DMS114 treated with DMSO at 0.1 percent for 48 hours (cell line): ENCODE data around the gene MSL1.

Experiments
- DNase-seq: peaks from one replicate; lab custom pipeline; 2025; ENCODE audit not compliant: unreplicated experiment; lab: John Stamatoyannopoulos, UW

Gene MSL1

DNA sequence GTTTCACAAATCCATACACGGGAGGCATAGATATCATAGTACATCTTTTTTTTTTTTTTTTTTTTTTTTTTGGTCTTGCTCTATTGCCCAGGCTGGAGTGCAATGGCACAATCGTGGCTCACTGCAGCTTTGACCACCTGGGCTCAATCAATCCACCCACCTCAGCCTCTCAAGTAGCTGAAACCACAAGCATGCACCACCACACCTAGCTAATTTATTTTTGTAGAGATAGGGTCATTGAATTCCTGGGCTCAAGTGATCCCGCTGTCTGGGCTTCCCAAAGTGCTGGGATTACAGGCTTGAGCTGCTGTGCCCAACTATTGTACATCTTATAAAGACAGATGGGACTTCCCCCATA lies 52.0 kb downstream of the MSL1 start:
- DNase-seq: no peak

DNA sequence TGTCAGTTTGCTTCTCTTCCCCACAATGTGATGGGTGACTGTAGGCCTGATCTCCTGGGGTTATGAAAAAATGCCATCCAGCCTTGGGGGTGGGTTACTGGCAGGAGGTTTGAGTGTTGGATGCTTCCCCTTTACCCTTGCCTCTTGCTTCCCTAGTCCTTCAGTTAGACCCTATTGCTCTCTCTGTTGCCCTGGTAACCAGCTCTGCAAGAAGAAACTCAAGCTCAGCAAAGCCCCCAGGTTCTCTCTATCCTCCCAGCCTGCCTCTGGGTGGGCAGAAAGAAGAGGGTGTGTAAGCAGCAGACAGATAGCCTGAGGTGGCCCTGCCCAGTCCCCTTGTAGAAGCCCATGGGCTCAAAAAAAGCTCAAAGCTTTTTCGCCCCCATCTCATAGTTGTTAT lies 52.7 kb downstream of the MSL1 start:
- DNase-seq: no peak

DNA sequence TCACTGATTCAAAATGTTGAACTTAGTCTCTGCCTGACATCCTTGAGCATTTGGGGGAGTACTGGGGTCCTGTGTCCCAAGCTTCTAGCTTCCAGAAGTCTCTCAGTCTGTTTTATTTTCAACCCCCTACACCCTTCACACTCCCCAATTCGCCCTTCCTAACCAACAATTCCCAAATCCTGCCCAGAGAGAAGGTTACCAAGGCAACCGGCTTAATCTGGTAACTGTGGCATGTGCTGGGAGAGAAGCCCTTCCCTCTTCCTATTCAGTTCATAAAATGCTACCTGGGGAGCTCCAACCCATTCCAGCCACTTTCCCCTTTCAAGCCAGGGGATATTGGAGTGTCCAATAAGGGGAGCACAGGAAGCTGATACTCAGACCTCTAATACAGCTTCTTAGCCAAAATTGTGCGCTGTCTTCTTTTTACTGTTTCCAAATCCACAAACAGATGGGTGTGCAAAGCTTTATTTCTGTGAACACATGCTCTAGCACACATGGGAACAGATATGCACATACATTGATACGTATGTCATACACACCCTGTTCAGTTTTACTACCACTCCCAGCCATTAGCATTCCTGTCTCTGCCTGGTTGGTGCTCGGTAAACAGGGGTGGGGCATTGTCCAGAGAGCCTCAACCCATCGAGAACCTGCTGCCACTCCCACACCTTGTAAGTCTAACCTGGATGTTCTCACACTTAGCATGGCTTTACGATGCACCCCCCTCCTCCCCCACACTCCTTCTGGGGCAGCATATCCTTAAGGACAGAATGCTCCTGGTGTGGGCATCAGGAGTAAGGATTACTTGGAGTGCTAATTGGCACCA lies 54.4 kb downstream of the MSL1 start:
- DNase-seq: no peak

DNA sequence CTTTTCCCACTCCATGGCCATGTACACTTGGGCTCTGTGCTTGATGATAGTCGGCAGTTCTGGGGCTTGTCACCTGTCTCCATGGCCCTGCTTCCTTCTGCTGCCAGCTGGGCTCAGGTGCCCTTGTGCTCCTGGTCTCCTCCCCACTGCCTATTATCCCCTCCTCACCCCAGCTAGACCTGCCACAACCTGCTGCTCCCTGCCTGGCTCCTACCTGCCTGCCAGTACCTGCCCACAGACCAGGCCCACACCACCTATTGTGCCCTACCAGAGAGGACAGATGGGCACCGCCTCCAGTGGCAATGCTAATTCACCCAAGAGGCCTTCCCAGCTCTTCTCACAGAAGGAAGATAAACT lies 55.0 kb downstream of the MSL1 start:
- no peak for DNase-seq

DNA sequence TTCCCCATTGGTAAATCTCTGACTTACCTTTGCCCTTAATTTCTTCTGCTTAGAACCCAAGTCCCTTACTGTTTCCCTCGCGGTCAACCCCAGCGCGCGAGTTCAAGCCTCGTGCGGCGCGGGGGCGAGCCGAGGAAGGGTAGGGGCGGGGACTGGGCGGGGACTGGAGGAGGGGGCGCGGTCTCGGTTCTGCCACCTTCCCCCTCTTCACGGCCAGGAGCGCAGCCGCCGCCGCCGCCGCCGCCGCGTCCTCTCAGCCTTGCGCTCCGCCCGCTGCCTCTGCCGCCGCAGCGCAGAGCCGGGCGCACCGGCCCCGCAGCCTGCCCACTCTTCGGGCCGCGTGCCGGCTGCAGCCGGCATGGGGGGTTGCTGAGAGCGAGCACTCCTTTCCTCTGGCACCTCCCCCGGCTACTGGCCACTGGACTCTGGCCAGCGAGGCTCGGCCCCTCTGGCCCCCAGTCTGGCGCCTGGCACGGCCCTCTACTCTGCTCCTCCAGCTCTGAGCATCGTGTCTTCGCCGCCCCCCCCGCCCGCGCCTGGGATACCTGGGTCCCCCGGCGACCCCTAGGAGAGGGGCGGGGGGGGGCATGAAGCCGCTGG lies 55.6 kb downstream of the MSL1 start, which contains the start of gene RAPGEFL1:
Gene RAPGEFL1, plus strand, starts transcription at position 196 of the 600 bp plus-strand sequence. Its CDS starts 392 bp downstream, at position 588.
- DNase-seq: peak; percentile 39

DNA sequence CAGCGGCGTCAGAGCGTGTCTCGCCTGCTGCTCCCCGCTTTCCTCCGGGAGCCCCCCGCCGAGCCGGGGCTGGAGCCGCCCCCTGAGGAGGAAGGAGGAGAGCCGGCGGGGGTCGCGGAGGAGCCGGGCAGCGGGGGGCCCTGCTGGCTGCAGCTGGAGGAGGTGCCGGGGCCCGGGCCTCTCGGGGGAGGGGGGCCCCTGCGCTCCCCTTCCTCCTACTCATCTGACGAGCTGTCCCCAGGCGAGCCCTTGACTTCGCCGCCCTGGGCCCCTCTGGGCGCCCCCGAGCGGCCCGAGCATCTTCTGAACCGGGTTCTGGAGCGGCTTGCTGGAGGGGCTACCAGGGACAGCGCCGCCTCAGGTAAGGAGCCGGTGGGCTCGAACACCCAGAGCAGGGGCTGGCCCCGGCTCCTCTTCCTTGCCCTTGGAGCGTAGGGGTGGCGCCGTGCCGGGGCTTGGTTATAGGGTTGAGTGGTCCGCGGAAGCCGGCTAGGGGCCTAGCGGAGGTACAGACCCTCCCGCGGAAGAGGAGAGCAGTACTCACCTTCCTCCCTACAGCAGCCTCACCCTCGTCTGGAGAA lies 56.3 kb downstream of the MSL1 start:
- no peak for DNase-seq

DNA sequence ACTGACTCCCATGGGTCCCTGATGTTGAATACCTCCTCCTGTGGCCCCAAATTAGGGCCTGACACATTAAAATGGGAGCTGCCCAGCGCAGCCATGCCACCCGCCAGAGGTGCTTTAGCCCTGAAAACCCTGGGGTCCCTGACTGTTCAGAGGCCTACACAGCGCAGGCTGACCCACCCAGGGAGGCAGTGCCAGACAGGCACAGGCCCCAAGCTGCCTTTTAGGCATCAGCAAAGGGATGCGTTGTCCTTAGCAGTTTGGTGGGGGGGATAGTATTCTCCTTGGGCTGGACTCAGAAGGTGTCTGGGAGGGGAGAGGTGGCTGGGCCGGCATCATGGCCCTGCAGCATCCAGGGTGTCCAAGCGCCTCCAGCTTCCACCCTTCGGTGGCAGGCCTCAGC lies 56.9 kb downstream of the MSL1 start:
- no peak for DNase-seq

DNA sequence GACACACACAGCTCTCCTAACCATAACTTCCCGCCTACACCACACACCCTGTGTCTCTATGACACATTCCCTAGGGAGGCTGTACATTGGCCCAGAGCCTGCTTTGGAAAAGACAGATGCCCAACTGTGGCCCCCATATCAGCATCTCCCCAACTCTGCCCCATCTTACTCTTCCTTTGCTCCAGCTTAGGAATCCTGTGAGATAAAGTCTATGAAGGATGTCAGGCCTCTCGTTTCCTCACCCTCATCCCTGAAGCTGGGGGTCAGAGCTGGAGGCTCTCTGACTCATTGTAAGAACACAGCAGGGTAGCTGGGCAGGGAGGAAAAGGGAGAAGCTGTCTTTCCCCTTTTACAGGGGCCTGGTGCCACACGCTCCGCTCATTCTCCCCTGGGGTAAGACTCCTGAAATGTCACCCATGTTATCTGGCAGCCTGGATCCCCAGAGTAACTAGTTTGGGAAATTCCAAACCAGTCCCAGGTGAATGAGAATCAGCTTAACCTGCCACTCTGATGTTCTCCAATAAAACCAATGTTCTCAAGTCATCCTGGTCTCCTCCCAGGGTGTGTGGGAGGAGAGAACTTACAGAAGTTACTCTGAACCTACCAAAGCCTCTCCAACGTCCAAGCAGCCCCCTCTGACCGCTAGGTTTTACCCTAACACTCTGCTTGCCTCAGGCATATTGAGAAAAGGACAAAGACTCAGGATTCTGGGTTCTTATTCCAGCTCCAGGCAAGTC lies 58.3 kb downstream of the MSL1 start:
- DNase-seq: no peak

DNA sequence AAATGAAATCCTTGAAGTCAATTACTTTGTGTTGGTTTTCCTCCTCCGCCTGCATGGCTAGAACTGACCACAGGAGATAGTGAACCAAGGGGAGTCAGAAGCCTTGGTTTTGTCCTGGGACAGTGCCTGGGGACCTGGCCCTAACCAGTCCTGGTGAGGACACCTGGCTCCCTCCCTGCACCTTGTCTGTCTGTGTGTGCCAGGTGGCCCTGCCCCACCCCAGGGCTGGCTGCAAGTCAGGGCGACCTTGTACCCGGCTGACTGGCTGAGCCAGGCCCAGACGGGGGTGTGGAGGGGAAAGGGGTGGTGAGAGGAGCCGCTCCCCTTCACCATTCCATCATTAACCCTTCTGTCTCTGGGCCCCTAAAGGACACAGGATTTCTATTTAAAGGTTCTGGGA lies 58.9 kb downstream of the MSL1 start:
- no peak for DNase-seq

DNA sequence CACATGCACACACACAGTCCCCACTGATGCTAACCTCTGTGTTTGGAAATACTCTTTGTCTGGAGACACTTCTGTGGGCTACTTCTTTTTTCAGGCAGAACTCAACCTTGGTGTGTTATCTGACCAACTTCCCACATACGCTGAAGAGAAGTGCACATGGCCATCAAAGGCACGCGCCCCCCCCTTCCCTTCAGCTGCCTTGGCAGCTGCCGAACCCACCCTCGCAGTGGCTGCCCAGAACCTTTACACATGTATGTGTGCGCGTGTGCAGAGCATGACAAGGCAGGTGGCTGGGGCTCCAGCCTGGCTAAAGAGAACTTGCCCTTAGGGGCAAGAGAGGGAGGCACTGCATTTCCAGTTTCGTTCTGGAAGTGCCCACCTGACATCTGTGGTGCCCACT lies 59.4 kb downstream of the MSL1 start:
- DNase-seq: no peak

DNA sequence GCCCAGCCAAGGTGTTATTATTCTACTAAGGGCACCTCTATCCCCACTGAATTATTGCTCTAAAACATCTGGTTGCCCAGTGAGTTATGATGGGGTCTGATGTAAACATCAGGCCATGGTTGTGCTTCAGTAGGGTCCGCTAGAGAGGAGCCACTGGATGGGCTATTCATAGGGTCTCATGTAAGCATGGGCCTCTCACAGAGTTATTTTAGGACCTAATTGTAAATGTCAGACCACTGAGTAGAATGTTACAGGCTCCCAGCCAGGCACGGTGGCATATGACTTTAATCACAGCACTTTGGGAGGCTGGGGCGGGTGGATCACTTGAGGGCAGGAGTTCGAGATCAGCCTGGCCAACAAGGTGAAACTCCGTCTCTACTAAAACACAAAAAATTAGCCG lies 60.8 kb downstream of the MSL1 start:
- no peak for DNase-seq
